ENCODE data around the gene CLSTN2. TPM values are rescaled to one million over a fixed set of nuclear protein-coding genes. Genes with fewer than 3 reads are reported as not detected.

CLSTN2 gene
- total RNA-seq, 1 experiment from 2014 or later: not detected

GRCh38 chr3:139937674-139938279, 2.8 kb downstream of the CLSTN2 start:
- Histone ChIP-seq H2AFZ (ENCODE audit: low read length) (no peak overlapping the region), H3K4me3 (ENCODE audit: low read length) (no peak overlapping the region), H3K4me2 (ENCODE audit: low read depth, low read length, poor library complexity, severe bottlenecking) (no peak overlapping the region), H3K36me3 (ENCODE audit: insufficient read depth, low read length) (no peaks in the 10 kb centered on the region), H3K4me1 (ENCODE audit: low read length) (peaks cover 2% of the 10 kb centered on the region; the same call in 1 of the 2 replicates), H3K9me3 (ENCODE audit: low read length) (no peaks in the 10 kb centered on the region), H3K27ac (ENCODE audit: low read length) (no peak overlapping the region), H3K9me2 (replicated peaks; ENCODE audit: insufficient read depth, low read length) (no peaks in the 10 kb centered on the region), H3K79me2 (ENCODE audit: low read length) (no peaks in the 10 kb centered on the region), H3K27me3 (ENCODE audit: low read length) (no peaks in the 10 kb centered on the region), H4K20me1 (ENCODE audit: insufficient read depth, low read depth, low read length) (no peaks in the 10 kb centered on the region), H3K9ac (ENCODE audit: low read length) (no peak overlapping the region)
- peak; percentile 65 for DNase-seq

- no peak for DNase-seq
- Histone ChIP-seq H4K20me1 (ENCODE audit: insufficient read depth, low read depth, low read length) (no peaks in the 10 kb centered on the region), H3K9me2 (replicated peaks; ENCODE audit: insufficient read depth, low read length) (no peaks in the 10 kb centered on the region), H3K4me3 (ENCODE audit: low read length) (no peak overlapping the region), H3K27ac (ENCODE audit: low read length) (no peak overlapping the region), H3K9me3 (ENCODE audit: low read length) (no peaks in the 10 kb centered on the region), H2AFZ (ENCODE audit: low read length) (no peak overlapping the region), H3K9ac (ENCODE audit: low read length) (no peak overlapping the region), H3K36me3 (ENCODE audit: insufficient read depth, low read length) (no peaks in the 10 kb centered on the region), H3K4me1 (ENCODE audit: low read length) (peaks cover 2% of the 10 kb centered on the region; the same call in 1 of the 2 replicates), H3K4me2 (ENCODE audit: low read depth, low read length, poor library complexity, severe bottlenecking) (no peak overlapping the region), H3K27me3 (ENCODE audit: low read length) (no peaks in the 10 kb centered on the region), H3K79me2 (ENCODE audit: low read length) (no peaks in the 10 kb centered on the region)
These were observed 4.8 kb downstream of the CLSTN2 start for GRCh38 chr3:139939681-139940190.

DNA sequence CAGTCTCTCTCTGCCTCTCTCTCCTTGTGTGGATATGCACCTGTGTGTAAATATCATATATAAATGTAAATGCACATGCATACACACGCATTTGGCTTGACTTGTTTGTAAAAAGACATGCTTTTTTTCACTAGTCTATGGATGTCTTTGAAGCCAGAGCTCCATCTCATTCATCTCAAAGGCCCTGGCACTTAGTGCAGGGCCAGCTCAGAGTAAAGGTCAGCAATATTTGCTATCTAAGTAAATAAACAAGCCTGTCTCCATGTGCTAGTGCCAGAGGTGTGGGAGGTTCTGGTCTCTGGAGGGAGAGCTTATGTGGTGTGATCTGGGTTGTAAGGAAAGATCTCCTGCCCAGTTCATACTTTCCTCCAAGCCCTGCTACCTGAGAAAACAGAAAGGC, 5.6 kb downstream of the CLSTN2 start:
- no peak overlapping the region for H3K9ac ChIP-seq (ENCODE audit: low read length)
- no peak overlapping the region for H3K4me2 ChIP-seq (ENCODE audit: low read depth, low read length, poor library complexity, severe bottlenecking)
- peaks cover under 1% of the 10 kb centered on the region; the same call in 1 of the 2 replicates for H3K4me1 ChIP-seq (ENCODE audit: low read length)
- no peaks in the 10 kb centered on the region for H3K36me3 ChIP-seq (ENCODE audit: insufficient read depth, low read length)
- no peak overlapping the region for H2AFZ ChIP-seq (ENCODE audit: low read length)
- no peaks in the 10 kb centered on the region for H3K27me3 ChIP-seq (ENCODE audit: low read length)
- no peaks in the 10 kb centered on the region for H3K79me2 ChIP-seq (ENCODE audit: low read length)
- no peaks in the 10 kb centered on the region for H3K9me2 ChIP-seq (replicated peaks; ENCODE audit: insufficient read depth, low read length)
- no peaks in the 10 kb centered on the region for H3K9me3 ChIP-seq (ENCODE audit: low read length)
- no peak overlapping the region for H3K27ac ChIP-seq (ENCODE audit: low read length)
- no peak for DNase-seq
- H3K4me3 ChIP-seq (ENCODE audit: low read length): no peak overlapping the region
- H4K20me1 ChIP-seq (ENCODE audit: insufficient read depth, low read depth, low read length): no peaks in the 10 kb centered on the region

- no peak overlapping the region for H2AFZ ChIP-seq (ENCODE audit: low read length)
- DNase-seq: no peak
- H3K4me2 ChIP-seq (ENCODE audit: low read depth, low read length, poor library complexity, severe bottlenecking): no peak overlapping the region
- no peaks in the 10 kb centered on the region for H3K4me1 ChIP-seq (ENCODE audit: low read length)
- H4K20me1 ChIP-seq (ENCODE audit: insufficient read depth, low read depth, low read length): no peaks in the 10 kb centered on the region
- H3K9me3 ChIP-seq (ENCODE audit: low read length): no peaks in the 10 kb centered on the region
- no peak overlapping the region for H3K27ac ChIP-seq (ENCODE audit: low read length)
- no peak overlapping the region for H3K4me3 ChIP-seq (ENCODE audit: low read length)
- no peaks in the 10 kb centered on the region for H3K9me2 ChIP-seq (replicated peaks; ENCODE audit: insufficient read depth, low read length)
- no peaks in the 10 kb centered on the region for H3K36me3 ChIP-seq (ENCODE audit: insufficient read depth, low read length)
- H3K27me3 ChIP-seq (ENCODE audit: low read length): no peaks in the 10 kb centered on the region
- no peak overlapping the region for H3K9ac ChIP-seq (ENCODE audit: low read length)
- H3K79me2 ChIP-seq (ENCODE audit: low read length): no peaks in the 10 kb centered on the region
These were observed 6.6 kb downstream of the CLSTN2 start for GRCh38 chr3:139941580-139941979.

GRCh38 chr3:139944256-139944910, 9.4 kb downstream of the CLSTN2 start:
- H3K9ac ChIP-seq (ENCODE audit: low read length): no peak overlapping the region
- H3K9me2 ChIP-seq (replicated peaks; ENCODE audit: insufficient read depth, low read length): no peaks in the 10 kb centered on the region
- H3K9me3 ChIP-seq (ENCODE audit: low read length): no peaks in the 10 kb centered on the region
- no peak overlapping the region for H3K4me2 ChIP-seq (ENCODE audit: low read depth, low read length, poor library complexity, severe bottlenecking)
- no peak overlapping the region for H3K27ac ChIP-seq (ENCODE audit: low read length)
- no peak overlapping the region for H2AFZ ChIP-seq (ENCODE audit: low read length)
- no peaks in the 10 kb centered on the region for H3K36me3 ChIP-seq (ENCODE audit: insufficient read depth, low read length)
- no peaks in the 10 kb centered on the region for H3K79me2 ChIP-seq (ENCODE audit: low read length)
- no peaks in the 10 kb centered on the region for H3K27me3 ChIP-seq (ENCODE audit: low read length)
- H3K4me3 ChIP-seq (ENCODE audit: low read length): no peak overlapping the region
- no peaks in the 10 kb centered on the region for H3K4me1 ChIP-seq (ENCODE audit: low read length)
- DNase-seq: no peak
- no peaks in the 10 kb centered on the region for H4K20me1 ChIP-seq (ENCODE audit: insufficient read depth, low read depth, low read length)

GRCh38 chr3:139945386-139945785, 10.4 kb downstream of the CLSTN2 start:
- no peaks in the 10 kb centered on the region for H3K36me3 ChIP-seq (ENCODE audit: insufficient read depth, low read length)
- no peak for DNase-seq
- H3K9ac ChIP-seq (ENCODE audit: low read length): no peak overlapping the region
- H3K79me2 ChIP-seq (ENCODE audit: low read length): no peaks in the 10 kb centered on the region
- no peaks in the 10 kb centered on the region for H3K4me1 ChIP-seq (ENCODE audit: low read length)
- H3K4me3 ChIP-seq (ENCODE audit: low read length): no peak overlapping the region
- H3K27ac ChIP-seq (ENCODE audit: low read length): no peak overlapping the region
- H2AFZ ChIP-seq (ENCODE audit: low read length): no peak overlapping the region
- no peak overlapping the region for H3K4me2 ChIP-seq (ENCODE audit: low read depth, low read length, poor library complexity, severe bottlenecking)
- no peaks in the 10 kb centered on the region for H4K20me1 ChIP-seq (ENCODE audit: insufficient read depth, low read depth, low read length)
- H3K9me2 ChIP-seq (replicated peaks; ENCODE audit: insufficient read depth, low read length): no peaks in the 10 kb centered on the region
- no peaks in the 10 kb centered on the region for H3K9me3 ChIP-seq (ENCODE audit: low read length)
- no peaks in the 10 kb centered on the region for H3K27me3 ChIP-seq (ENCODE audit: low read length)

DNA sequence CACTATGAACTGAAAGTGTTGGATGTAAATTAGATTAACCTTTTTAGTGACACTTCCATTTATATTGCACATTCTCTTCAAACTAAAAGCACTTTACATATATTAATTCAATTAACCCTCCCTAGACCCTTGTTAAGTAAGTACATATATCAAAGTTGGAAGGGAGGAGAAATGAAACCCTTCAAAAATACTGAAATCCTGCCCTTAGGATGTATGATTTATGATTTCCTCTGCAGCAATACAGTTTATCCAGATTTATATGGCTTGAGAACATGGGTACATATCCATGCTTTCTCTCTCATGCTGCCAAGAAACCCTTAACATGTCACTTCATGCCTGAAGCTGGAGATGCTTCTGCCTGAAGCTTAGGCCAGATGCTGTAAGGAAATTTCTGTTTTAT, 11.0 kb downstream of the CLSTN2 start:
- Histone ChIP-seq H4K20me1 (ENCODE audit: insufficient read depth, low read depth, low read length) (no peaks in the 10 kb centered on the region), H3K27me3 (ENCODE audit: low read length) (no peaks in the 10 kb centered on the region), H3K27ac (ENCODE audit: low read length) (no peak overlapping the region), H3K4me1 (ENCODE audit: low read length) (no peaks in the 10 kb centered on the region), H2AFZ (ENCODE audit: low read length) (no peak overlapping the region), H3K9ac (ENCODE audit: low read length) (no peak overlapping the region), H3K9me2 (replicated peaks; ENCODE audit: insufficient read depth, low read length) (no peaks in the 10 kb centered on the region), H3K36me3 (ENCODE audit: insufficient read depth, low read length) (no peaks in the 10 kb centered on the region), H3K4me2 (ENCODE audit: low read depth, low read length, poor library complexity, severe bottlenecking) (no peak overlapping the region), H3K4me3 (ENCODE audit: low read length) (no peak overlapping the region), H3K79me2 (ENCODE audit: low read length) (no peaks in the 10 kb centered on the region), H3K9me3 (ENCODE audit: low read length) (no peaks in the 10 kb centered on the region)
- no peak for DNase-seq

GRCh38 chr3:139948467-139948866, 13.5 kb downstream of the CLSTN2 start:
- no peaks in the 10 kb centered on the region for H3K4me1 ChIP-seq (ENCODE audit: low read length)
- no peaks in the 10 kb centered on the region for H4K20me1 ChIP-seq (ENCODE audit: insufficient read depth, low read depth, low read length)
- no peaks in the 10 kb centered on the region for H3K9me3 ChIP-seq (ENCODE audit: low read length)
- H3K27me3 ChIP-seq (ENCODE audit: low read length): no peaks in the 10 kb centered on the region
- H3K79me2 ChIP-seq (ENCODE audit: low read length): no peaks in the 10 kb centered on the region
- H3K27ac ChIP-seq (ENCODE audit: low read length): no peak overlapping the region
- no peak for DNase-seq
- no peaks in the 10 kb centered on the region for H3K9me2 ChIP-seq (replicated peaks; ENCODE audit: insufficient read depth, low read length)
- no peak overlapping the region for H3K9ac ChIP-seq (ENCODE audit: low read length)
- H3K36me3 ChIP-seq (ENCODE audit: insufficient read depth, low read length): no peaks in the 10 kb centered on the region
- no peak overlapping the region for H3K4me2 ChIP-seq (ENCODE audit: low read depth, low read length, poor library complexity, severe bottlenecking)
- H2AFZ ChIP-seq (ENCODE audit: low read length): no peak overlapping the region
- no peak overlapping the region for H3K4me3 ChIP-seq (ENCODE audit: low read length)
